ENCODE results near the gene WWP2.

WWP2 gene

DNA sequence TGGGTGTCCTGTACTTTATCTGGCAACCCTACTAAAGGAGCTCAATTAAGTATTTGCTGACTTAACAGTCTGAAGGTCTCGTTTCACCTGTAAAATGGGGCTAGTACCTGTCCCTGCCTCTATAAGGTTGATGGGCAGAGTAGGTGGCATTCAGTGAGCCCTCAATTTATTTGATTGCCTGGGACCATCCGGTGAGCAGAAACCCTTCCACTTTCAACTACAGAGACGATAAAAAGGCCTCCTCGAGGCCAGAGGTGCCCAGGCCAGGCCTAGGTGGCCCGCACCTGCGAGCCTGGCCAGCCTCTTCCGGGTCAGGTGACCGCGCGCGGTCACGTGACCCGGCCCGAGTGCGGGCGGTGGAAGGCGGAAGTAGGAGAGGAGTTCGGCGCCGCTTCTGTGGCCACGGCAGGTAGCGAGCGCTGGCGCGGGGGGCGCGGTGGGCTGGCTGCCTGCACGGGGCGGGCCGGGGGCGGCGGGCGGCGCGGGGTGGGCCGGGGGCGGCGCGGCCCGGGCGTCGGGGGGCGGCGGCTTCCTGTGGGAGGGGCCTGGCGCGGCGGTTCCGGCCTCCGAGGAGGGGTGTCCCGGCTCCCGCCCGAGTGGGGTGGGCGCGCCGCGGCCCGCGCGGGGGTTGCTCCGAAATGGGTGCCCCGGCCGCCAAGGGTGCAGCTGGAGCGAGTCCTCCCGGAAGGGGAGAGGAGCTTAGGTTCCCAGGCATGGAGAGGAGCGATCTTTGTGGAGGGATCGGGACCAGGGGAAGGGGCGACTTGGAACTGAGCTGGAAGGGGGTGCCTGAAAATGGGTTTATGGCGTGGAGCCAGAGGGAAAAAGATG lies at the start of gene WWP2:
Gene WWP2, plus strand, starts transcription at position 350 of the 831 bp plus-strand sequence. CDS start 24,679 bp downstream, outside the sequence.
- H3K9ac ChIP-seq, result peak within 1 kb of the TSS; percentile 90
- TF ChIP-seq Cebpa-rat (IDR thresholded peaks at IDR 0.05), result no peak
- H3K27ac ChIP-seq, result peak within 1 kb of the TSS; percentile 86
- H3K4me1 ChIP-seq, result peaks cover 26% of the 10 kb centered on the region
- H3K36me3 ChIP-seq, result no peaks in the 10 kb centered on the region
- H4K20me1 ChIP-seq, result peaks cover 15% of the 10 kb centered on the region; the same call in 1 of the 2 replicates
- no peaks in the 10 kb centered on the region for H3K9me3 ChIP-seq
- H3K27me3 ChIP-seq, result no peaks in the 10 kb centered on the region
- peak within 1 kb of the TSS; percentile 94 for H3K4me3 ChIP-seq
- H3K4me2 ChIP-seq, result peak within 1 kb of the TSS; percentile 91

DNA sequence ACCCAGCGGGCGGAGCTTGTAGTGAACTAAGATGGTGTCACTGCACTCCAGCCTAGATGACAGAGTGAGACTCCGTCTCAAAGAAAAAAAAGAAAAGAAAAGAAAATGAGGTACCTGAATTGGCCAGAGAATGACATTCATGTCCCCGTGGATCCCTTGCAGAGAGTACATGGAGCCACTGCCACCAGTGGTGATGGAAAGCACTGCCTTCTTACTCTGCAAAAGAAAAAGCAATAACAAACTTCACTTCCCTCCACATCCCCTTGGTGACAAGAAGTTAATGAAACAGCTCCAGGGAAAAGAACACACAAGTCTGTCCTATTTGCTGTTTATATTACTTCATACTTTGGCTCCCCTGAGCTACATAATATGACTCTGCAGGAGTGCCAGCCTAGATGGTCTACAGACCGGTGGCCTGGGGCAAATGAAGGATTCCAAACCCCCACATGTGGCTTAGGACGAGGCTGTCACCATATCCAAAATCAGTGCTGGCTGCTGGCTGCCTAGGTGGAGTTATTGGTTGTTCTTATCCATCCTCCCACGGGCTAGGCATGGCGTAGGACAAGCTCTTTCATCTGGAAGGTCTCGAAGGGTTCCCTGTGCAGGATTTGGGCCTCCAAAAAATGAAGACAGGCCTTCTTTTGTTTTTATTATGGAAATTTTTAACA lies 49.1 kb upstream of the WWP2 start:
- no peak overlapping the region for H3K4me3 ChIP-seq
- TF ChIP-seq Cebpa-rat (IDR thresholded peaks at IDR 0.05), result no peak
- H3K27ac ChIP-seq, result no peak overlapping the region
- H3K27me3 ChIP-seq, result no peaks in the 10 kb centered on the region
- no peaks in the 10 kb centered on the region for H4K20me1 ChIP-seq
- no peaks in the 10 kb centered on the region for H3K4me1 ChIP-seq
- peaks cover 40% of the 10 kb centered on the region for H3K36me3 ChIP-seq
- H3K9me3 ChIP-seq, result no peaks in the 10 kb centered on the region
- no peak overlapping the region for H3K9ac ChIP-seq
- no peak overlapping the region for H3K4me2 ChIP-seq

GRCh38 chr16:69717066-69717465 lies 45.1 kb upstream of the WWP2 start:
- Histone ChIP-seq H3K4me1 (no peaks in the 10 kb centered on the region), H3K4me2 (no peak overlapping the region), H3K4me3 (no peak overlapping the region), H3K9me3 (no peaks in the 10 kb centered on the region), H3K27me3 (no peaks in the 10 kb centered on the region), H3K27ac (no peak overlapping the region), H3K9ac (no peak overlapping the region), H3K36me3 (peaks cover 30% of the 10 kb centered on the region), H4K20me1 (no peaks in the 10 kb centered on the region)
- no peak for TF ChIP-seq Cebpa-rat (IDR thresholded peaks at IDR 0.05)

DNA sequence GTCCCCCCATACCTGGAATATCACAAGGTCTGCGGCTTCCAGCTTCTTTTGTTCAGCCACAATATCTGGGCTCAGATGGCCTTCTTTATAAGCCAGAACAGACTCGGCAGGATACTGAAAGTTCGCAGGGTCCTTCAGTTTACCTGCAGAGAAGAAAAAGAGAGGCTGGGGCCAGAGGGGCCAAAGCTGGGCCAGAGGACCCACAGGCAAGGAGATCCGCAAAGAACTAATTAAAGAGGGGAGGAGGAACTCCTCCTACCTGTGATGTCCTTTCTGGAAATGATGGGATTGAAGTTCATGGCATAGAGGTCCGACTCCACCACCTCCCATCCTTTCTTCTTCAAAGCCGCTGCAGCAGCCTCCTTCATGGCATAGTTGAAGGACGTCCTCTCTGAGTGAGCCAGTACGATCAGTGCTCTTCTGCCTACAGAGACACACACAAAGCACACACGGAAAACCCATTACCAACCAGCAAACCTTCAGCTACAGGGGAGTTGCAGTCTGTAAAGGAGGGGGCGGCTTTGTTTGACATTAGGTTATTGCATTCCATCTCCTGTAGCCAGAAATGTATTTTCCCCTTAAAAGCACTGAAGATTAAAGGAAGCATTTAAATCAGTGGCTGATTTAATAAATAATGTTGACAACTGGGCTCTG lies 43.9 kb upstream of the WWP2 start:
- no peak overlapping the region for H3K9ac ChIP-seq
- peaks cover 18% of the 10 kb centered on the region for H3K36me3 ChIP-seq
- H3K27ac ChIP-seq, result no peak overlapping the region
- H3K4me2 ChIP-seq, result no peak overlapping the region
- TF ChIP-seq Cebpa-rat (IDR thresholded peaks at IDR 0.05), result no peak
- no peaks in the 10 kb centered on the region for H3K9me3 ChIP-seq
- H3K4me1 ChIP-seq, result no peaks in the 10 kb centered on the region
- no peaks in the 10 kb centered on the region for H4K20me1 ChIP-seq
- no peak overlapping the region for H3K4me3 ChIP-seq
- H3K27me3 ChIP-seq, result no peaks in the 10 kb centered on the region

- no peak for TF ChIP-seq Cebpa-rat (IDR thresholded peaks at IDR 0.05)
- H3K4me2 ChIP-seq, result no peak overlapping the region
Measured at GRCh38 chr16:69720822-69721430, 41.2 kb upstream of the WWP2 start.

DNA sequence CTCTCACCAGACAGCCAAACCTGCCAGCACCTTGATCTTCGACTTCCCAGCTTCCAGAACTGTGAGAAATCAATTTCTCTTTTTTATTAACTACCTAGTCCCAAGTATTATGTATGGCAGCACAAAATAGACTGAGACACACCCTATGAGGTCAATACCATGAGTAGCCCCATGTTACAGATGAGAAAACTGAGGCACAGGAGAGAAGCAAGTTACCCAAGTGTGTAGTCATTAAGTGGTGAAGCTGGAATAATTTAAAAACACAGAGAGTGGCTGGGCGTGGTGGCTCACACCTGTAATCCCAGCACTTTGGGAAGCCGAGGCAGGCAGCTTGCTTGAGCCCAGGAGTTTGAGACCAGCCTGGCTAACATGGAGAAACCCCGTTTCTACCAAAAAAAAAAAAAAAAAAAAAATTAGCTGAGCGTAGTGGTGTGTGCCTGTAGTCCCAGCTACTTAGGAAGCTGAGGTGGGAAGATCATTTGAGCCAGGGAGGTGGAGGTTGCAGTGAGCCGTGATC lies 40.6 kb upstream of the WWP2 start:
- no peaks in the 10 kb centered on the region for H3K27me3 ChIP-seq
- H3K9me3 ChIP-seq, result no peaks in the 10 kb centered on the region
- TF ChIP-seq Cebpa-rat (IDR thresholded peaks at IDR 0.05), result no peak
- H3K4me2 ChIP-seq, result no peak overlapping the region
- H3K9ac ChIP-seq, result no peak overlapping the region
- no peak overlapping the region for H3K27ac ChIP-seq
- H3K4me1 ChIP-seq, result peaks cover 20% of the 10 kb centered on the region
- H3K4me3 ChIP-seq, result no peak overlapping the region
- H4K20me1 ChIP-seq, result no peaks in the 10 kb centered on the region
- peaks cover 9% of the 10 kb centered on the region; the same call in 1 of the 2 replicates for H3K36me3 ChIP-seq

More at GRCh38 chr16:69720822-69721430, 41.2 kb upstream of the WWP2 start:
- Histone ChIP-seq H3K27ac (no peak overlapping the region), H4K20me1 (no peaks in the 10 kb centered on the region), H3K9ac (0 out of 2 replicates have a peak overlapping the region, but pooled peaks have one; percentile 15), H3K9me3 (no peaks in the 10 kb centered on the region), H3K36me3 (peaks cover 9% of the 10 kb centered on the region), H3K4me1 (peaks cover 17% of the 10 kb centered on the region), H3K4me3 (no peak overlapping the region), H3K27me3 (no peaks in the 10 kb centered on the region)

DNA sequence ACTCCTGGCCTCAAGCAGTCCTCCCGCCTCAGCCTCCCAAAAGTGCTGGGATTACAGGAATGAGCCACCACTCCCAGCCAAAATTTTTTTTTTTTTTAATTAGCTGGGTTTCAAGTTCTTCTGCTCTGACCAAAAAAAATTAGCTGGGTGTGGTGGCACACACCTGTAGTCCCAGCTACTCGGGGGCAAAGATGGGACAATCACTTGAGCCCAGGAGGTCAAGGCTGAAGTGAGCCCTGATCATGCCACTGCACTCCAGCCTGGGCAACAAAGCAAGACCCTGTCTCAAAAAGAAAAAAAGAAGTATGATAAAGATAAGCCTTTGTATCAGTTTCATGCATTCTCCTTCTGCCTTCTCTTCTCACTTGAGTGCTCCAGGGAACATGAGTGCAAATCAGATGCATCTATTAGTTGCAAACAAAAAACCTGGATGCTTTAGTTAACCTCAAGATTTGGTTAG lies 37.7 kb upstream of the WWP2 start:
- H3K27me3 ChIP-seq, result no peaks in the 10 kb centered on the region
- no peaks in the 10 kb centered on the region for H3K9me3 ChIP-seq
- peaks cover 45% of the 10 kb centered on the region for H3K4me1 ChIP-seq
- no peaks in the 10 kb centered on the region for H4K20me1 ChIP-seq
- H3K4me2 ChIP-seq, result no peak overlapping the region
- no peaks in the 10 kb centered on the region for H3K36me3 ChIP-seq
- no peak overlapping the region for H3K27ac ChIP-seq
- no peak overlapping the region for H3K4me3 ChIP-seq
- H3K9ac ChIP-seq, result no peak overlapping the region
- no peak for TF ChIP-seq Cebpa-rat (IDR thresholded peaks at IDR 0.05)

DNA sequence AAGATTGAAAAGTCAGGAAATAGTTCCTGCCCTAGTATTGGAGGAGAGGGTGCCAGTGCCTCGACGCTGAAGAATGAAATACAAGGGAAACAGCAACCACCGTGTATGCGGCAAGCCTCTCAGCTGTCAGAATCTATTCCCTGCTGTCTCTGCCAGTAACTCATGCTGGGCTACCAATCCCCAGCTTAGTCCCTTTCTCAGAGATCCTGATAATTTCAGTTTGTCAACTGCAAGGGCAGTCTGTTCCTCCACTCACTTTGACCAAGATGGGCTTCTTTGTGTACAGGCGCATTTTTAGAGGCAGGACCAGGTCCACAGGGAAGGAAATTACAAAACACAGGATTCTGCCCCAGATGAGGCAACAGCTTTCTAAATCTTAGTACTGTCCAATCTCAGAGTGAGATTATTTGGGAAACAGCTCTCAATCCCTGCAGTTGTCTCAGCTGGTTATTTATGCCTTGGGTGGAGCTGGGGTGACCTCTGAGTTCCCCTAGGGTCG lies 37.1 kb upstream of the WWP2 start:
- Histone ChIP-seq H3K4me1 (peaks cover 45% of the 10 kb centered on the region), H3K27me3 (no peaks in the 10 kb centered on the region), H4K20me1 (no peaks in the 10 kb centered on the region), H3K4me3 (no peak overlapping the region), H3K36me3 (no peaks in the 10 kb centered on the region), H3K9me3 (no peaks in the 10 kb centered on the region), H3K4me2 (no peak overlapping the region), H3K27ac (no peak overlapping the region), H3K9ac (no peak overlapping the region)
- no peak for TF ChIP-seq Cebpa-rat (IDR thresholded peaks at IDR 0.05)

All from BLaER1 (cell line).